Activated CD8-positive, alpha-beta memory T cell treated with anti-CD3 and anti-CD28 coated beads for 24 hours (primary cell): Measurements from ENCODE around the gene GRID1.

Experiments used
- DNase-seq: peaks from one replicate; pipeline ENCODE4 v3.0.0-alpha.2; 2020

GRID1 gene

DNA sequence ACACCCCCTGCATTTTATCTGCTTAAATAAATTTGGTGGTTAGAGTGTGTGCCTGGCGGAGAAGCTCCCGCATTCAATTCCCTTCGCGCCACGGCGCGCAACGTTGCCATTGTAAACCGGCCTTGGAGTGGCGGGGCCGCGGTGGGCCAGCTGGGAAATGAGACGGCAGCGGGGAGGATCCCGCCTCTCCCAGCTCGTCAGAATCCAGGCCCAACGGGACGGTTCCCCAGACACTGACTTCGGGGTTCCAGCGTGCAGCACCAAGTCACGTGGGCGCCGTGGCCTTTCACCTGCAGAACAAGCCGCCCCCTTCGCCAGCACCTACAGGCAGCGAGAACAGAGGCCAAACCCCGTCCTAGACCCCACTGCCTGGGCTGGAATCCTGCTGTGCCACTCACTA, 103.4 kb downstream of the GRID1 start:
- peak; percentile 19 for DNase-seq

DNA sequence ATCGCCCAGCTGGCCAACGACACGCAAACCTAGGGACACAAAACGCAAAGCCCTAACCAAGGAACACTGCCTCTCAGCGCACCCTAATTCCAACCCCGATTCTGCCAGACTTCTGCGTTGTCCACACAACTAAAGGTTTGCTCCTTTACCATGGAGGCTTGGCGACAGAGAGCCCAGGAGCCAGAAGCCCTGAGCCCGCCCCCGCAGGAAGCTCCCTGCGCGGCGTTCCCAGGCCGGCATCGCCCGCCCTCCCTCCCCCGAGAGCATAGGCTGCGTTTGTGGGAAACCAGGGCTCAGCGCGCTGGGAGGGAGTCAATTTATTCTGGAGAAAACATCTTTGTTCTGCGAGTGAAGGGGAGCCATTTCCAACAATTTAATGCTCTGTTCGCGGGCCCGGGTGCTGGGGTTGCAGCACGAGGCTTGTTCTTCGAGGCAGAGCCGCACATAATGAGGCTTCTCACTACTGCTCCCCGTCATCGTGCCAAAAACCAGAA, 103.9 kb downstream of the GRID1 start:
- DNase-seq, result peak; percentile 15

DNA sequence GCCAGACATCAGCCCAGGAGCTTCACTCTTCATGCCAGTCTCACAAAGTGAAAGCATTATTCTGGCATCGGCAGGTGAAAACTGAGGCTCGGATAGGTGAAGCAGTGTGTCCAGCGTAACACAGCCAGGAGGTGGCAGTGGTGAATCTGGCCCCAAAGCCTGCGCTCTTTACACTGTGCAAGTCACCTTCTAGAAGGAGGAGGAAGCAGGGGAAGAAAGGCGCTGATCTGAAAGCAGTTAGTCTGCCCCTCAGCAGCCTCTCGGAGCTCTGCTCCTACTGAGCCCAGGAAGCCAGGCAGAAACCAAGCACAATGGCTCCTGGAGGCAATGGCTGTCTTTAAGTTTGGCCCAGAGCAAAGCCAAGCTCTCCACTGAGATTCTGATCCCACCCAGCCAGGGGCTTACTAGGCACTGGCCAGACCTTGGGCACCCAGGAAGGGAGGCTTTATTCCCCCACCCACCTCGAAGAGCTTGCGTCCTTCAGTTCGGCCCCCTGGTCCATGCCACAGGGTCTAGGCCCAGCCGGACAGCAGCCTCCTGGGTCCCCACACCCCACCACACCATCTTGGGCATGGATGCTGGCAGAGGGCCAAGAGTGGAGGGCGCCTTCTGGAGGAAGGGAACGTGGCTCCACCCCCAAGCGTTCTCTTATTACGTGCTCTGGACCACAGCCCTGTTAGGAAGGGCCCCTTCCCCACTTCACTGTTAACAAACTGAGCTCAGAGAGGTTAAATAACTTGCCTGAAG, 104.5 kb downstream of the GRID1 start:
- peak; percentile 47 for DNase-seq

DNA sequence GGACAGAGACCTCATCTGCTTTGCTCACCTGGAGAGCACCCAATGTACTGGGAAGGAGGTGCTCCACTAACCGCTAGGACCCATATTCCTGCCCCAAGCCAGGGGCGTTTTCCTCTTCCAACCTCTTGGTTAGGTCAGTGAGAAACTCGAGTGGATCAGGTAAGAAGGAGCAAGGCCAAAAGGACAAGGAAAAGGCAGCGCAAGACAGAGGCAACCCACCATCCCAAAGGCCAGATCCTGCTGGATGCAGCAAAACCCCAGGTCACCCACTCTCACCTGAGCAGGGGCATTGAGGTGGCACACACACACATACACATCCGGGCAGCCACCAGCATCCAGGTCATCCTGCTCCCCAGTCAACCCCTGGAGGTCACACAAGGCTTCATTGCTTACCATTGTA, 105.1 kb downstream of the GRID1 start:
- DNase-seq, result peak; percentile 42

DNA sequence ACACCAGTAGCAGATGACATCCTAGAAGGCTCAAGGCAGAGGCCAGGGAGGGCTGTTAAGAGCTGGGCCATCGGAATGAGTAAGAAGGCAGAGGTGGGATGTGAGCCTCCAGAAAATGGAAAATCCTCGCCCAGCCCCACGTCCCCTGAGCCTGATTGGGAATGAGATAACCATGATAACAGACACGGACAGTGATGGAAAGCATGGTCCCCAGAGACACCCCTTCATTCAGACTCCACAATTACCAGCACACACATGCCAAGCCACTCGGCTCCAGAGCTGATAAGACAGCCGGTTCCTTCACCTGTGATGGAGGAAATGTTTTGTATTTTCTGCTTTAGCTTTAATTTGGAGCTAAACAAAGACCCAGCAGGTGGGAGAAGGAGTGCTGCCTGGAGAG, 106.0 kb downstream of the GRID1 start:
- DNase-seq, result peak; percentile 13

DNA sequence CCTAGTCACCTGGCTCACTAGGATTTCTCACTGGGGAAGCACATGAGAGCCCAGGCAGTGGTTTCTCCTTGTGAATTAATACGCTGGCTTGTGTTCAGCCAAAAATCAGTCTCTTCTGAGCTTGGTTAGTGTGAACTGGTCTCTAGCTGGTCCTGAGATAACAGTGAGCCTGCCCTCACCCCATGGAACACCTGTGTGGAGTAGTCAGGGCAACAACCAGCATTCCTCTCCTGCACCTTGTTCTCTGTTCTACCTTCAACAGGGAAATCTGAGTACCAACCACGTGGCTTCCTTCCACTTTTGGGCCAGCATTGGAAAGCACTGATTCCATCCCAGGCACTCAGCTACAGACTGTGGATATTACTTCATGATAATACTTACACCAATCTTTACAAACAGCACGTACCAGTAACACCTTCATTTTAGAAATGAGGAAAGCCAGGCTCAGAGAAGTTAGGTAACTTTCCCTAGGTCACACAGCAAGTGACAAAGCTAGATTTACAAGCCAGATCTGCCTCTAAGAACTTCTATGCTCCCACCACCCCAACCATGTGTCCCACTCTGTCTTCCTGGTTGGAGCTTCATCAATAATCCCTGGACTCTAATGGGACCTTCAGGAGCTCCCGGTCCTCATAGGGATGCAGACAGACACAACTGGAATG, 106.6 kb downstream of the GRID1 start:
- no peak for DNase-seq

DNA sequence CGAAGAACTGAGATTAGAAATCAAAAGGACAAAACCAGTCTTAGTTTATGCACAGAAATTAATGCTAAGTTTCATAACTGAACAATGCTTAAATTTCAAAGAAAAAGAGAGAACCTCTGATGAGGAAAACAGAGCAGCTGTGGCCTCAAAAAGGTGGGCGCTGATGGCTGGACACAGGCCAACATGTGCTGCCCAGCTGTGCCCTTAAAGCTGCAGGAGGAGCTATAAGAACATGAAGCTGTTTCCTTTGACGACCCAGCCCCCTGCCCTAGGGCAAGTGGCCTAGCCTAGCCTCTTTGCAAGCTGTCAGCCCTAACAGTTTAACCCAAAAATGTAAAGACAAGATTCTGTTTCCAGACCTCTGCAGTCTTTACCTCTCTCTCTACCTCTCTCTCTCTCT, 107.7 kb downstream of the GRID1 start:
- DNase-seq, result no peak

DNA sequence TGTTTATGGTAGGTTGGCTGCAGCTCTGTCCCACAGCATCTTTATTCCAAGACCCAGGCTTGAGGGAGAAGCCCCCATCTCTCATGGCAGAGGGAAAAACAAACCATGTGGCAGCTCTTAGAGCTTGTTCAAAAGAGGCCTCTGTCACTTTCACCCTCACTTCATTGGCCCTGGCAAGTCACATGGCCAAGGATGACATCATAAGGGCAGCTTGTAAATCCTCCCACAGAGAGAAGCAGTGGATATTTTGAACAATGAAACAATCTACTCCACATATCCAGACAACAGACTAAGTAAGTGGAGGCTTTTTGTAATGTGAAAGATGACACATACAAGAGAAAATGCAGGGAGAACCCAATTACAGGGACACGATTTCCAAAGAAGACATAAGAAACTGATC, 108.1 kb downstream of the GRID1 start:
- no peak for DNase-seq

DNA sequence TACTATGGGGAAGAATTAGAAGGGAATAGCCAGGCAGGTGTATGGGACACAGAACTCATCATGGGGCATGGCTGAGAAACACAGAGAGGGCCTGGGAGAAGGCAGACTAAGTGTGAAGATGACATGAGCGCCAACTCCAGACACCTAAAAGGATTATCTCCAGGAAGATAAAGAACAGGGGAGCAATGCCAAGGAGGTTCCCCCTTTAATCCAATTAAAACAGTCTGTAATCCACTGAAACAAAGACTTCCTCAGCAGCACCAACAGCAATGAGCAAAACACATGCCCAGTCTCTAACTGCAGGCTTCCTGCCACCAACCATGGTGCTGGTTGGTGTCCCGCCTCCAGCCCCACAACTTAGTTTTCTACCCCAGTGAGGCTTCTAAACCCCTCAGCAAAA, 108.9 kb downstream of the GRID1 start:
- no peak for DNase-seq

DNA sequence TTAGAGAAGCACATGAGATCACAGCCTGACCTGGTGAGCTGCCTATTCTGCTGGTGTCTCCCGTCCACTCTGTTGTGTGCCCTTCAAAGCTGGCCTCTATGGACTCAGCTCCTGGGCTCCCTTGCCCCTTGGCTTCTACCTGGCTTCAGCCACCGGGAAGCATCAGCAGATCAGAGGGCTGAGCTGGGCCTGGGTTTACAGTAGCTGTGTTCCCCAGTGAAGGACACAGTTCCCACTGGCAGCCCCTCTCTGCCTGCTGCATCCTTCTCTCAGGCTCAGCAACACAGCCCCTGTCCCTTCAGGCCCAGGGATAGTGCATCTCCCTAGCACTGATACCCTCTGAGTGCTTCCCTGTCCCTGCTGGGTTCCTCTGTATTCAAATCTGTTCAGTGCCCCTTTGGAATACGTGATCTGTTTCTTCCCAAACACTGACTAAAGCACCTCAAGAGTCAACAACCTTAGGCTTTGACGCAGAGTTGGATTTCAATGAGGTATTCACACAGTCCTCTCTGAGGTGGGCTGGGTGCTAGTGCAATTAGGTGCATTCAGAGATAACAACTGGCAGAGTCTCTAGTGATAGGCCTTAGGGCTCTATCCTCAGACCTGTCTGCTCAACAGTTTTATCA, 109.8 kb downstream of the GRID1 start:
- DNase-seq, result peak; percentile 30

DNA sequence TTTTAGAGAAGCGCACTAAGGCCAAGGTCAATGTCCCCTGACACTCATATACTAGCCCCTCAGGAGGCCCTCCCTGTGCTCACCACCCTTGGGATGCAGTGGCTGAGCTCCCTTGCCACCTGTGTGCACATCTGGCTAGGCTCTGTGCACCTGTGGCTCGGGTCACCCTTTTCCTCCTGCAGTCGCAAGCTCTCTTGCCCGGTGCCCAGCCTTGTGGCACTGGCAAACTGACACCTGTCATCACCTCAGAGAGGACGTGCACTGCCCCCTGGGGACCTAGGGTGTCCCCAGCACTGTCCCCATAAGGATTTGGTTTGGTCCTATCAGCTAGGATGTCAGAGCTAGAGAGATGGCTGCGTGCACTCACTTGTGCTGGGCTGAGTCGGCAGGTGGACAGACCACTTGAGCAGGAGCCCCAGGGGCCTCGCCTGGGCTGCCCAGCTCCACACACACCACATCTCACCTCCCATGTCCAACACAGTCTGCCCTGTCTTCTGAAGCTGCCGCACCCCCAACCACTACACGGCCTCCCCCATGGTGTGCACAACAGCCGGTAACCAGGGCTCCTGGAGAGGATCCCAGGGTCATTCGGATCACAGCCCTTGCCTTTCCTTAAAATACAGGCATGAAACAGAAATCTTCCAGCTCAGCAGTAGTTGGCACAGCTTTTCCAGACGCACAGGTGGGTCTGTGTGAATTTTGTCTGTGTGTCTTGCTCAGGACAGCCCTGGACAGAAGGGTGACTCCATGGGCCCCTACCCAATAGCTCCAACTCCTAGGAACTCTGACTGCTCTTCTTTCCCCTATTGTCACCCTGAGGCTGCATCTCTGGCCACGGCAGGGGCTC, 111.0 kb downstream of the GRID1 start:
- peak; percentile 32 for DNase-seq

DNA sequence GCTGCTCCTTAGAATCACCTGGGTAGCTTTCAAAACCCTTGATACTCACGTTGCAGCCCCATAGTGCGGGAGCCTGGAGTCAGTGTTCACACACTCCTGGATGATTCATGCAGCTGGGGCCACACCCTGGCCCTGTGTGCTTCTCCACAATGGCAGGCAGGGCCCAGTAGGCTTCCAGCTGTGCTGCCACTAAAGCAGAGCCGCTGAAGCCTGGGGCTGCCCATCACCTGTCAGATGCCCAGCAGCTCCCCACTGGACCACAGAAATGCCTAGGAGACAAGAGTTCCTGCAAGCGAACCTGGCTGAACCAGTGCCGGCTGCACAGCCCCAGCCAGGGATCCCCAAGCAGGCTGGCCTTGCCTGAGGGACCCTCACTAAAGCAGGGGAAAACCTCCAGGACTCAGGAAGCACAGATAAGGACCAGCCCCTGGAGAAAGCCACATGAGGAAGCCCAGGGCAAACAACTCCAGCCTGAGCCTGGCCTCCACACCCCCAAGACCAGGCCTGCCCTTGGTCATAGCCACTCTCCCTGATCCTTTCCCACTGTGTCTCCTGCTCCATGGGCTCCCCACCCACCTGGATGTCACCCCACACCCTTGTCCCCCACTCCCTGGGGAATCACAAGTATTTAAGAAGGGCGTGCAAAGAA, 111.9 kb downstream of the GRID1 start:
- DNase-seq, result peak; percentile 40

DNA sequence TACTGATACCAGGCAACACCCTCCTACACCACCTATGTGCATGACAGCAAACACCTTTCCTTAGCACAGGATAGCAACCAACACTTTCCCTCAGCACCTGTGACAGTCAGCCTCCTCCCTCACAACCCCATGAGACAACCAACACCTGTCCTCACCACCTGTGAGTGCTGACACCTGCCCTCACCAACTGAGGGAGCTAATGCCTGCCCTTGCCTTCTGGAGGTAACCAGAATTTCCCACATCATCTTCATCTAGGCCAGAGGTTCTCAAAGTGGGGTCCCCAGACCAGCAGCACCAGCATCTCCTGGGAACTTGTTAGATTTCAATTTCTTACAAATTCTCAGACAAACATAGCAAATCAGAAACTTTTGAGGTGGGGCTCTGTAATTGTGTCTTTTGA, 112.5 kb downstream of the GRID1 start:
- no peak for DNase-seq

DNA sequence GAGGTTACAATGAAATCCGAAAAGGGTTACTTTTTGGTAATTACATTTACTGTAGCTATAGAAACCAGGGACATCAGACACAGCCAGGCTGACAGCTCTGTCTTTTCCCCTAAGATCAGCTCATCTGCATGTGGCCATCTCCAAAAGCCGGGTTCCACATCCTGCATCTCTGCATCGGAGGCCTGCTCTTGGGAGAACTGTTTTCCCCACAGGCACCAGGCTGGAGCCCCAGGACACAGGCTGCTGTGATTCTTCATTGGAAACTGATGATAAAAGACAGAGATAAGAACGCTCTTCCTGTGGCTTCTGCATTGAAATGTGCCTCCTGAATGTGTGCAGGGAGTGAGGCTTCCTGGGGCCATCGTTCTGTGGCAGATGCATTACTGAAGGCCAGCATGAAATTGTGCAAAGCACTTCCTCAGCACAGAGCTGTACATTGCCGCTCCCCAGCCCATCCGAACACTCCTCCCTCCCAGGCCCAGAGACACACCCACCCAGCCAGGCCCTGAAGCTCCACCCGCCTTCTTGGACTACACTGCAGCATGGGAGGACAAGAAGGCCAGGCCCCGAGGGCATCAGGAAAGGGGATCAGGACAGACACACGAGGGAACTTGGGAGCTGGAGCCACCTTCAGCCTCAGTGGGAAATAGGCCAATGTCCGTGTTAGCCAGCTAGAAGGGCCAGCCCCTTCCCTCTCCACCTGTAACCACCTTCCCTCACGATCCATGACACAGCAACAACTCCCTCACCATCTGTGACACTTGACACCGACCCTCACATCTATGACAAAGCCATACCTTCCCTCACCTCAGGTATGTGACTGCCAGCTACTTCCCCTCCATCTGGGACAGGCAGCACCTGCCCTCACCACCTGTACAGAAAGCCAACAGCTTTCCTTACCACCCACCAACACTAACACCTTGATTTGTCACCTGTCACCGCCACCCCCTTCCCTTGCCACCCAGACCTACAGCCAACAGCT, 113.2 kb downstream of the GRID1 start:
- peak; percentile 42 for DNase-seq

DNA sequence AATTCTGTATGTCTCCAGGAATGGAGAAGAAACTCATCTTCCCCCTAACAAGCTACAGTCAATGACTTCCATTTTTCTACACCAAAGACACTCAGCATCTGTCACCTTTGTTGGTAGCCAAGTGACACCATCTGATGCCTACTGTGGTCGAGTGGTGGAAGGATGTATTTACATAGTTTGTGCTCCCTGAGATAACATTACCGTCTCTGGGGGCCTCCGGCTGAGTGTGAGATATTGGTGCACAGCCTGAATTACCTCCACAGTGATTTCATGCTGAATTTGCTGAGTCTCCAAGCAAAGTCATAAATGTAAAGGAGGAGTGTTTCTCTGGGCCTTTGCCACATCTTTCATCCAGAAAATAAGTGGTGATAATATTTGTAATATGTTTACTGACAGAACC, 114.0 kb downstream of the GRID1 start:
- no peak for DNase-seq

DNA sequence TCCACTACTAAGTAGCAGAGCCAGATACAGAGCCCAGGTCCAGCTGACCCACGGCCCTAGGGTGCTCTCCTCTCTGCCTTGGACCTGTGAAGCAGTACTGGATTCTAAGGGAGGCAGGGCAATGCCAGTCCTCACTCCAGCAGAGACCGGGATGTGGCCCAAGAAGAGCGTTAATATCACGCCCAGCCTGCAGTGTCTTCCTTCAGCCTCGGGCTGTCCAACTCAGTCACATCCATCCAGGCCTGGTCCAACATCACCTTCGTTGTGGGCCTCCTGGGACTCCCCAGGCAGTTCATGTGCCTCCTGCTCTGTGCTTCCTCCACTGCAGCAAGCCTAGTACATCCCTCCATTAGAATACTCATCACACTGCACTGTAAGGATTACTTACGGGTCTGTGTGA, 114.5 kb downstream of the GRID1 start:
- DNase-seq, result no peak

DNA sequence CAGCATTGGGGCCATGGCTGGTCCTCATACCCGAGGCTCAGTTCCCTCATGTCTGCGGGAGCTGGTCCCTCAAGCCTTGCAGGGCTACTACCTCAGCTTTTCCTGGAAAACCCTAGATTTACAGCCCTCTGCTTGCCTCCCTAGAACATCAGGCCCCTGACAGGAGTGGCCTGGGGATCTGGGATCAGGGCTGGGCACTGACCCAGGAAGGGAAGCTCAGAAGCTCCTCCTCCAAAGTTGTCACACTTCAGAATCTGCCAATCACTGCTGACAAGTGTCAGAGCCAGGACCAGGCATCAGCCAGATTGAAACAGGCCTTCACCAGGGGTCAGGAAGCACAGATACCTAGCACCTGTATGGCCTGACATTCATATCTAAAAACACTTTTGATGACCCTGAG, 115.2 kb downstream of the GRID1 start:
- DNase-seq, result no peak

DNA sequence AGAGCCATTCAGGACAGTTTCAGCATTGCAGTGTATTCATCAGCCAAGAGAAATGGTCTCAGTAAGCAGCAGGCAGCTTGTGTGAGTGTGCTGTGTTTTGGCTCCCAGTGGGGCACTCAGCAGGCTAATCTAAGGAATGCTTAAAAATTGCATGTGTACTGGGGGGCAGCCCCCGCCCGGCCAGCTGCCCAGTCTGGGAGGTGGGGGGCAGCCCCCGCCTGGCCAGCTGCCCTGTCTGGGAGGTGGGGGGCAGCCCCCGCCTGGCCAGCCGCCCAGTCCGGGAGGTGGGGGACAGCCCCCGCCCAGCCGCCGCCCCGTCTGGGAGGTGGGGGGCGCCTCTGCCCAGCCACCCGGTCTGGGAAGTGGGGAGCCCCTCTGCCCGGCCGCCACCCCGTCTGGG, 116.2 kb downstream of the GRID1 start:
- DNase-seq, result no peak

DNA sequence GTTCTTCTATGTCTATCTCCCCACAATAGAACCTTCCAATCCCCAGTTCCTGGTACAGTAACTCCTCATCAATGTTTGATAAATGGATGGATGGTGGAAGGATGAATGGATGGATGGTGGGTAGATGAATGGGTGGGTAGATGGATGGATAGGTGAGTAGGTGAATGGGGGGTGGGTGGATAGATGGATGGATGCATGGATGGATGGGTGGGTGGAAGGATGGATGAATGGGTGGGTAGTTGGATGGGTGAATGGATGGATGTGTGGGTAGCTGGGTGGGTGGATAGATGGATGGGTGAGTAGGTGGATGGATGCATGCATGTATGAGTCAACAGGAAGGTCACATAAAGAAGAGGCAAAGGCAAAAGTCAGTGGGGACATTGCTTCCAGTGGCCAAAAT, 116.8 kb downstream of the GRID1 start:
- no peak for DNase-seq

DNA sequence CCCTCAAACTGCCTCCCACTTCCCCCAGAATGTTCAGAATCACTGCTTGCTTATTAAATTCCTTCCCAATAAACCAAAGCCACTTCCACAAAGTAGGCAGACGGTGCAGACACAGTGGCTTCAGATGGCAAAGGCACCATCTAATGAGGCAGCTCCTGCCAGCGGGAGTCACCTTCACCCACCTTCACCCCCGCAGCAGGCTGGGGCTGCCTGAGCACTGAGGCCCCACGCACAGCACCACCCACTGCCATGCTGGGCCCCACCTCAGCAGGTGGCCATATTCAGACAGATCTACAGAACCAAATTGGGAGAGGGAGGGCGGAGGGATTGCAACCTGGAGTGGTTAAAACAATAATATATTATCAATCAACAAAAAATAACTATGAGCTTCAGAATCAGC, 118.5 kb downstream of the GRID1 start:
- DNase-seq, result no peak

DNA sequence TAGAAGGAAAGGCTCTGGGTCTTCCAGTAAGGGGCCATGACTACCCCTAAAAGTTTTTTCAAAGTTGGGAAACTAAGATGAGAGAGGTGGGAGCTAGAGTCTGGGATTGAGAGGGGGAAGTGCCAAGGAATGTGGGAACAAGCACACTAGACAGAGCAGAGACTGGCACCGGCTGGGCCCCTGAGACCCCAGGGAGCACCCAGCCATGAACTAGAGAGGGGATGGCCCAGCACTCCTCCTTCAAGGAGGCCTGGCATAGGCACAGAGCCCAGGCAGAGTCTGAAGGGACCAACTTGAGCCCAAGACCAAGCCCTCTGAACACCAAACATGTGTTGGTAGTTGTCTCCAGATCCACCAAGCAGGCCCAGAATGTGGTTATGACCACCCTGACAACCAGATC, 119.0 kb downstream of the GRID1 start:
- no peak for DNase-seq
